Left ventricle myocardium inferior (tissue), 1 donor: ENCODE measurements around the gene MDGA2. TPM values are rescaled to one million over a fixed set of nuclear protein-coding genes. Genes with fewer than 3 reads are reported as not detected.

Source experiments
- DNase-seq: peaks from one replicate; pipeline ENCODE4 v3.0.0-alpha.2; 2020
- H3K27ac ChIP-seq: fragments of 200-600 bp; replicated peaks from 2 replicates; pipeline ENCODE4 v1.8.0; 2021
- H3K27me3 ChIP-seq: fragments of 200-600 bp; 2 replicates; pipeline ENCODE4 v1.8.0; 2021; ENCODE audit warnings: low read depth
- H3K36me3 ChIP-seq: fragments of 200-600 bp; 2 replicates; pipeline ENCODE4 v1.8.0; 2021
- H3K4me1 ChIP-seq: fragments of 200-600 bp; 2 replicates; pipeline ENCODE4 v1.8.0; 2021
- H3K4me3 ChIP-seq: fragments of 200-600 bp; 2 replicates; pipeline ENCODE4 v1.8.0; 2021; ENCODE audit warnings: mild to moderate bottlenecking, moderate library complexity
- H3K9me3 ChIP-seq: fragments of 200-600 bp; replicated peaks from 2 replicates; pipeline ENCODE4 v1.8.0; 2021
- CTCF ChIP-seq: fragments of 200-600 bp; IDR thresholded peaks from 2 replicates; pipeline ENCODE4 v1.8.0; 2021; ENCODE audit warnings: antibody characterized with exemption, mild to moderate bottlenecking, borderline replicate concordance
- intact Hi-C: fragments of 100-400 bp; cut with micrococcal nuclease; formaldehyde crosslinking; loops from one replicate; pipeline ENCODE4 v1.11.0; 2022
- total RNA-seq: library from RNA; stranded (reverse); fragmentation: NEBNext Ultra II Directional; extraction: Animal tissue kit (Norgen Biotek cat#: 25700); gene quantifications from one replicate; pipeline ENCODE4 v1.2.1, GENCODE V29; 2021
- donor health status: DM: no; HTN: yes; CAD: no; lungs with severe emphysema.

The MDGA2 gene
- total RNA-seq, 1 donor from 2014 or later, result 0.19 TPM

DNA sequence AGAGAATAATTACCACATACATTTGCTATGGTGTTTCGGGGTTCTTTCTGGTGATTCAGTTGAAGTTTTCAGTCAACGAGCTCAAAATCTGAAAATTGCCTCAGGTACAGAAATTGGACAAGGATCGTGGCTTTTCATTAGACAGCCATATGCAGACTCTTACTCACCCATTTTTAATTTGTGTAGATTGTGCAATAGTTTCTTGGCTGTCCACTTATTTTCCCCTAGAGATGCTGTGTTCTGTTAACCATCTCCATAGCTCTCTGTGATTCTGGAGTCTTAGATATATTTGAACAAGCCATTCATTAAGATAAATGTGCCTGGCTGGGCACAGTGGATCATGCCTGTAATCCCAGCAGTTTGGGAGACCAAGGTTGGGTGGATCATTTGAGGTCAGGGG is 526.7 kb downstream of the MDGA2 start:
- no peaks in the 10 kb centered on the region for H3K27me3 ChIP-seq
- intact Hi-C loops, result no loop called here
- H3K9me3 ChIP-seq, result no peaks in the 10 kb centered on the region
- H3K27ac ChIP-seq, result no peak overlapping the region
- no peak overlapping the region for H3K4me3 ChIP-seq
- TF ChIP-seq CTCF, result no peak
- H3K36me3 ChIP-seq, result no peaks in the 10 kb centered on the region
- no peaks in the 10 kb centered on the region for H3K4me1 ChIP-seq
- DNase-seq, result no peak

DNA sequence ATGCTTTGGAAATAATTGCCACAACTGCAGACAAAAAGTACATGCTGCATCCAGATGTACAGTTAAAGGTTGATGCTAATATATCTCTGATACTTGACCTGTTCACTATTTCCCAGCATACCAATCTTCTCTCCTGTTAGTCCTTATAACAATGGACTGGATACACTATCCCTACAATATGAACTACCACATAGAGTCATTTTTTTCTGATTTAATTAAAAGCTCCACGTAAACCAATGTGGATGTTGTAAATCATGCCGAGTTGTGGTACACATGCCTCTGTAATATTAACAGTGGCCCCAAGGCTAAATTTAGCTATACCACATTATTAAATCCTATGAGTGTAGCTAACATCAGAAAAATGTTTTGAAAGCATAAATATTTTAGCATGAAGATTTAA is 554.8 kb downstream of the MDGA2 start:
- H3K4me1 ChIP-seq, result no peaks in the 10 kb centered on the region
- H3K4me3 ChIP-seq, result no peak overlapping the region
- no peak for DNase-seq
- no peaks in the 10 kb centered on the region for H3K36me3 ChIP-seq
- no peaks in the 10 kb centered on the region for H3K27me3 ChIP-seq
- no peak overlapping the region for H3K27ac ChIP-seq
- no peak for TF ChIP-seq CTCF
- intact Hi-C loops, result no loop called here
- peaks cover 17% of the 10 kb centered on the region for H3K9me3 ChIP-seq

- Histone ChIP-seq H3K27me3 (no peaks in the 10 kb centered on the region), H3K9me3 (no peaks in the 10 kb centered on the region), H3K27ac (no peak overlapping the region), H3K4me3 (no peak overlapping the region), H3K4me1 (no peaks in the 10 kb centered on the region), H3K36me3 (no peaks in the 10 kb centered on the region)
- no peak for TF ChIP-seq CTCF
- intact Hi-C loops, result no loop called here
- DNase-seq, result no peak
These were observed 571.6 kb downstream of the MDGA2 start for GRCh38 chr14:47103771-47104170.

- Histone ChIP-seq H3K36me3 (no peaks in the 10 kb centered on the region), H3K27me3 (no peaks in the 10 kb centered on the region), H3K9me3 (no peaks in the 10 kb centered on the region), H3K27ac (no peak overlapping the region), H3K4me3 (no peak overlapping the region), H3K4me1 (no peaks in the 10 kb centered on the region)
- no peak for TF ChIP-seq CTCF
- DNase-seq, result no peak
- intact Hi-C loops, result no loop called here
These were observed 572.9 kb downstream of the MDGA2 start for GRCh38 chr14:47102472-47102871.

- peaks cover 6% of the 10 kb centered on the region for H3K9me3 ChIP-seq
- no peak for DNase-seq
- H3K36me3 ChIP-seq, result no peaks in the 10 kb centered on the region
- no peak overlapping the region for H3K27ac ChIP-seq
- no peaks in the 10 kb centered on the region for H3K4me1 ChIP-seq
- H3K27me3 ChIP-seq, result no peaks in the 10 kb centered on the region
- no peak for TF ChIP-seq CTCF
- intact Hi-C loops, result no loop called here
- no peak overlapping the region for H3K4me3 ChIP-seq
These were observed 589.7 kb downstream of the MDGA2 start for GRCh38 chr14:47085678-47086077.

DNA sequence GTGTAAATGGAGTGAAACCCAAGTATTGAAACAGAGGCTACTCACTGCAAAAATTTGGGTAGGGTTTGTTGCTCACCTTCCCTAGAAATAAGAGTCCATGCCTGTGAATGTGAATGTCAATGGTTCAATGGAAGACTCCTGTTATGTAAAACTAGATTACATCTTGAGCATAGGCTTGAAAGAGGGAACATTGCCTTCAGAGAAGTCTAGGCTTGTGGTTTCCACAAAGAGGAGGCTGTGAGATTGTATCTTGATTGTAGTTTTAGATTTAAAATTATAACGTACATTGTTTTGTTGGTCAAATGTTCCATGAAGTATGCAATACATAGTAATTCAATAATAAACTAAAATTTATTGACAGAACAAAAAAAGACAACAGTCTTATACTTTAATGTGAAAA is 610.1 kb downstream of the MDGA2 start:
- no peak for DNase-seq
- no peak overlapping the region for H3K4me3 ChIP-seq
- intact Hi-C loops, result no loop called here
- H3K36me3 ChIP-seq, result no peaks in the 10 kb centered on the region
- H3K9me3 ChIP-seq, result no peaks in the 10 kb centered on the region
- H3K27ac ChIP-seq, result no peak overlapping the region
- no peaks in the 10 kb centered on the region for H3K27me3 ChIP-seq
- no peak for TF ChIP-seq CTCF
- no peaks in the 10 kb centered on the region for H3K4me1 ChIP-seq
